Endothelial cell of umbilical vein (primary cell): ENCODE measurements around the gene CLDN19.

ENCODE experiments used
- CTCF ChIP-seq, 2 donors: IDR thresholded peaks; 1 replicate in 1 of 2; 2 replicates in 1 of 2; pipeline ENCODE4 v1.5.1; 2011; ENCODE audit warnings: low read length in 2 of 2, mild to moderate bottlenecking in 2 of 2, moderate library complexity in 2 of 2, control low read depth in 1 of 2, inconsistent platforms in 1 of 2, low read depth in 1 of 2; ENCODE audit not compliant: insufficient read depth in 1 of 2; ENCODE audit errors: extremely low read depth in 1 of 2
- GATA2 ChIP-seq: IDR thresholded peaks from 2 replicates; pipeline ENCODE4 v1.7.0; 2011; ENCODE audit warnings: low read depth, mild to moderate bottlenecking, moderate library complexity, mixed read lengths, low read length; ENCODE audit not compliant: insufficient read length, insufficient read depth
- POLR2A ChIP-seq: IDR thresholded peaks from 2 replicates; pipeline ENCODE4 v1.6.1; 2012; ENCODE audit warnings: low read depth, mild to moderate bottlenecking, control low read depth, low read length
- POLR2AphosphoS5 ChIP-seq: IDR thresholded peaks from 2 replicates; pipeline ENCODE4 v1.6.1; 2012; ENCODE audit warnings: low read depth, mild to moderate bottlenecking, control low read depth, low read length, moderate library complexity; ENCODE audit not compliant: insufficient read depth

GRCh38 chr1:42774928-42775526 lies 35.0 kb upstream of the CLDN19 start:
- TF ChIP-seq POLR2A (no peak), POLR2AphosphoS5 (no peak), CTCF (IDR thresholded peaks at IDR 0.05; ENCODE audit: extremely low read depth in 1 of 2, insufficient read depth in 1 of 2, low read depth in 1 of 2, low read length in 2 of 2) (no peak), GATA2 (no peak)
